SK-N-SH (cell line): Measurements from ENCODE around the gene PTMS. TPM values are rescaled to one million over a fixed set of nuclear protein-coding genes. Genes with fewer than 3 reads are reported as not detected.

Experiments
- CTCF ChIA-PET: fragments of 300-600, 350-600 bp; formaldehyde crosslinking; extraction: SDS; loops from one replicate; lab custom pipeline; 2021; lab: Yijun Ruan, JAX
- POLR2A ChIA-PET: fragments of 350-600 bp; sonication (Branson Sonifier 250); formaldehyde crosslinking; extraction: SDS; loops from one replicate; lab custom pipeline; 2020; ENCODE audit warnings: antibody characterized with exemption, inconsistent platforms; lab: Yijun Ruan, JAX
- DNase-seq: peaks from one replicate; pipeline ENCODE4 v3.0.0; 2012
- H2AFZ ChIP-seq: fragments of 200-600 bp; sonication (generic); 2 replicates; pipeline ENCODE4 v1.8.1; 2016; ENCODE audit warnings: antibody characterized with exemption, mild to moderate bottlenecking, low read depth
- H3F3A ChIP-seq: fragments of 200-600 bp; sonication (generic); replicated peaks from 2 replicates; pipeline ENCODE3; 2016; ENCODE audit warnings: antibody characterized with exemption, mild to moderate bottlenecking; ENCODE audit not compliant: insufficient read depth
- H3K27ac ChIP-seq, 2 experiments: fragments of 200-500 bp in 1 of 2; fragments of 200-600 bp in 1 of 2; sonication (Bioruptor generic) in 1 of 2; sonication (generic), shearing (Covaris generic) in 1 of 2; 2 replicates each; pipeline versions ENCODE4 v1.5.1 to v1.6.1; 2014 to 2016; ENCODE audit warnings: low read depth in 2 of 2, inconsistent platforms in 1 of 2, low read length in 1 of 2, mild to moderate bottlenecking in 1 of 2, mixed read lengths in 1 of 2
- H3K27me3 ChIP-seq: fragments of 200-600 bp; sonication (generic), shearing (Covaris generic); 2 replicates; pipeline ENCODE4 v1.6.1; 2016; ENCODE audit warnings: mixed run types; ENCODE audit not compliant: insufficient read depth
- H3K36me3 ChIP-seq, 2 experiments: fragments of 200-500 bp in 1 of 2; fragments of 200-600 bp in 1 of 2; sonication (Bioruptor generic) in 1 of 2; sonication (generic) in 1 of 2; replicated peaks in 1 of 2; 2 replicates each; pipeline versions ENCODE3 to v1.5.1; 2014 to 2016; ENCODE audit warnings: low read length in 1 of 2, mild to moderate bottlenecking in 1 of 2; ENCODE audit not compliant: insufficient read depth in 2 of 2, control insufficient read depth in 1 of 2
- H3K4me1 ChIP-seq, 2 experiments: fragments of 200-500 bp in 1 of 2; fragments of 200-600 bp in 1 of 2; sonication (Bioruptor generic) in 1 of 2; sonication (generic), shearing (Covaris generic) in 1 of 2; 2 replicates each; pipeline versions ENCODE4 v1.5.1 to v1.6.1; 2014 to 2016; ENCODE audit warnings: low read depth in 1 of 2, low read length in 1 of 2, mixed run types in 1 of 2; ENCODE audit not compliant: insufficient read depth in 2 of 2, control insufficient read depth in 1 of 2
- H3K4me2 ChIP-seq: fragments of 200-600 bp; sonication (generic), shearing (Covaris generic); 2 replicates; pipeline ENCODE4 v1.6.1; 2017; ENCODE audit warnings: mixed run types
- H3K4me3 ChIP-seq, 2 experiments: fragments of 200-500 bp in 1 of 2; fragments of 200-600 bp in 1 of 2; sonication (Bioruptor generic) in 1 of 2; sonication (generic), shearing (Covaris generic) in 1 of 2; 2 replicates each; pipeline versions ENCODE4 v1.5.1 to v1.8.1; 2014 to 2016; ENCODE audit warnings: low read depth in 2 of 2, inconsistent platforms in 1 of 2, low read length in 1 of 2, mild to moderate bottlenecking in 1 of 2, mixed read lengths in 1 of 2, moderate library complexity in 1 of 2
- H3K79me2 ChIP-seq: fragments of 200-600 bp; sonication (generic); 2 replicates; pipeline ENCODE4 v1.8.1; 2017; ENCODE audit warnings: mild to moderate bottlenecking; ENCODE audit not compliant: insufficient read depth
- H3K9ac ChIP-seq: fragments of 200-600 bp; sonication (generic); 2 replicates; pipeline ENCODE4 v1.6.1; 2017; ENCODE audit warnings: mixed run types
- H3K9me2 ChIP-seq: fragments of 200-600 bp; sonication (generic); 2 replicates; pipeline ENCODE4 v1.6.1; 2017; ENCODE audit warnings: mixed run types
- H3K9me3 ChIP-seq: fragments of 200-600 bp; sonication (generic); 2 replicates; pipeline ENCODE4 v1.6.1; 2017; ENCODE audit warnings: mixed run types, mild to moderate bottlenecking, moderate library complexity
- H4K20me1 ChIP-seq: fragments of 200-600 bp; sonication (generic); 2 replicates; pipeline ENCODE4 v1.6.1; 2017; ENCODE audit warnings: mild to moderate bottlenecking, mixed run types; ENCODE audit not compliant: insufficient read depth
- CTCF ChIP-seq: fragments of 200-600 bp; sonication (generic); IDR thresholded peaks from 2 replicates; pipeline ENCODE4 v1.6.1; 2017; ENCODE audit warnings: antibody characterized with exemption, mild to moderate bottlenecking, moderate library complexity
- EP300 ChIP-seq, 2 experiments: IDR thresholded peaks; 2 replicates each; pipeline versions ENCODE4 v1.4.0 to v1.6.1; 2012; ENCODE audit warnings: borderline replicate concordance in 1 of 2, low read depth in 1 of 2, low read length in 1 of 2
- FOSL2 ChIP-seq: IDR thresholded peaks from 2 replicates; pipeline ENCODE4 v1.4.0; 2012; ENCODE audit warnings: low read depth, mild to moderate bottlenecking, moderate library complexity, borderline replicate concordance
- FOXJ3 ChIP-seq: sonication (generic); formaldehyde crosslinking; IDR thresholded peaks from 2 replicates; pipeline ENCODE4 v1.5.1; 2020; ENCODE audit warnings: mild to moderate bottlenecking, missing genetic modification reagents
- FOXM1 ChIP-seq: IDR thresholded peaks from 2 replicates; pipeline ENCODE4 v1.4.0; 2012; ENCODE audit warnings: low read depth, mild to moderate bottlenecking
- GABPA ChIP-seq: IDR thresholded peaks from 2 replicates; pipeline ENCODE4 v1.4.0; 2012; ENCODE audit warnings: low read depth, mild to moderate bottlenecking
- GATA2 ChIP-seq: sonication (generic); formaldehyde crosslinking; IDR thresholded peaks from 2 replicates; pipeline ENCODE4 v1.5.0; 2020; ENCODE audit warnings: mild to moderate bottlenecking, missing genetic modification reagents
- MAX ChIP-seq: IDR thresholded peaks from 2 replicates; pipeline ENCODE4 v1.4.0; 2012; ENCODE audit warnings: low read depth
- NRF1 ChIP-seq: IDR thresholded peaks from 2 replicates; pipeline ENCODE4 v1.6.1; 2012; ENCODE audit warnings: low read depth, mild to moderate bottlenecking, low read length
- RAD21 ChIP-seq: IDR thresholded peaks from 2 replicates; pipeline ENCODE4 v1.6.1; 2012; ENCODE audit warnings: mild to moderate bottlenecking, low read length
- RFX5 ChIP-seq: IDR thresholded peaks from 2 replicates; pipeline ENCODE4 v1.6.1; 2012; ENCODE audit warnings: mild to moderate bottlenecking, improper control_type of control experiment, low read length
- RXRA ChIP-seq: IDR thresholded peaks from 2 replicates; pipeline ENCODE4 v1.4.0; 2012; ENCODE audit warnings: low read depth, mild to moderate bottlenecking, borderline replicate concordance
- SIN3A ChIP-seq: IDR thresholded peaks from 2 replicates; pipeline ENCODE4 v1.6.1; 2012; ENCODE audit warnings: low read depth, mild to moderate bottlenecking, low read length, moderate library complexity, borderline replicate concordance
- SMC3 ChIP-seq: IDR thresholded peaks from 2 replicates; pipeline ENCODE4 v1.6.1; 2012; ENCODE audit warnings: low read depth, low read length, improper control_type of control experiment
- TAF1 ChIP-seq: IDR thresholded peaks from 2 replicates; pipeline ENCODE4 v1.6.1; 2012; ENCODE audit warnings: low read depth, mild to moderate bottlenecking, low read length, moderate library complexity, borderline replicate concordance
- TCF12 ChIP-seq: IDR thresholded peaks from 2 replicates; pipeline ENCODE4 v1.4.0; 2012
- TEAD4 ChIP-seq: IDR thresholded peaks from 2 replicates; pipeline ENCODE4 v1.4.0; 2012; ENCODE audit warnings: mild to moderate bottlenecking, borderline replicate concordance; ENCODE audit not compliant: insufficient read depth
- USF2 ChIP-seq: fragments of 150-350 bp; IDR thresholded peaks from 2 replicates; pipeline ENCODE4 v1.6.1; 2017; ENCODE audit warnings: antibody characterized with exemption, low read length, low read depth, borderline replicate concordance
- YY1 ChIP-seq: IDR thresholded peaks from 2 replicates; pipeline ENCODE4 v1.4.0; 2012; ENCODE audit warnings: low read depth, mild to moderate bottlenecking
- ZBTB33 ChIP-seq: IDR thresholded peaks from 2 replicates; pipeline ENCODE4 v1.4.0; 2012; ENCODE audit warnings: low read depth, borderline replicate concordance
- WGBS: methylation state at CpG from one replicate; pipeline ENCODE4 v1.1.6; 2017; ENCODE audit warnings: low lambda C conversion rate; 5-methylcytosine and 5-hydroxymethylcytosine counted together
- polyA plus RNA-seq, 3 experiments: library from polyadenylated mRNA; depleted of rRNA; stranded (reverse); fragments of >200 nt; gene quantifications; 2 replicates each; pipeline ENCODE4 v1.2.3, GENCODE V29; 2012

Gene PTMS
- polyA plus RNA-seq, 1 of the 3 experiments (the other 2 are of a cell fraction): 661 TPM

- no peak overlapping the region for H3K4me3 ChIP-seq
- WGBS: 89% methylated on average over 5 of the region's 5 CpGs
- TF ChIP-seq TAF1 (no peak), YY1 (no peak), FOXJ3 (CRISPR knock-in tag) (no peak), GABPA (no peak), CTCF (no peak), SMC3 (no peak), TEAD4 (no peak), GATA2 (no peak), RFX5 (no peak), SIN3A (no peak), FOSL2 (no peak), NRF1 (no peak), TCF12 (no peak), MAX (no peak)
- no peak overlapping the region for H3K27ac ChIP-seq
- H3K4me2 ChIP-seq: no peak overlapping the region
- no peak overlapping the region for H3K9ac ChIP-seq
- H4K20me1 ChIP-seq: no peaks in the 10 kb centered on the region
- DNase-seq: no peak
- no peaks in the 10 kb centered on the region for H3K36me3 ChIP-seq
- H3K9me3 ChIP-seq: no peaks in the 10 kb centered on the region
- POLR2A ChIA-PET: no interaction called here
- H3K9me2 ChIP-seq: no peaks in the 10 kb centered on the region
- CTCF ChIA-PET: interaction anchor here (1.1 to 5.3 kb wide), 2 partner anchors 32 to 39 kb away, joined by 3 to 55 read pairs; partner anchors contain the start of gene MLF2
- H3F3A ChIP-seq: no peaks in the 10 kb centered on the region
- no peaks in the 10 kb centered on the region for H3K27me3 ChIP-seq
- no peak overlapping the region for H2AFZ ChIP-seq
- H3K4me1 ChIP-seq: no peaks in the 10 kb centered on the region; a peak in 1 of 4 replicates
- H3K79me2 ChIP-seq: no peaks in the 10 kb centered on the region
Observed at GRCh38 chr12:6784761-6785160, 18.6 kb downstream of the PTMS start.

GRCh38 chr12:6786416-6787094 lies 20.4 kb downstream of the PTMS start:
- 92% methylated on average over 9 of the region's 9 CpGs for WGBS
- Histone ChIP-seq H3K4me1 (no peaks in the 10 kb centered on the region; a peak in 1 of 4 replicates), H3K27ac (no peak overlapping the region), H2AFZ (no peak overlapping the region), H3K4me3 (no peak overlapping the region), H3K9me3 (no peaks in the 10 kb centered on the region), H3K9me2 (no peaks in the 10 kb centered on the region), H3F3A (no peaks in the 10 kb centered on the region), H3K27me3 (no peaks in the 10 kb centered on the region), H3K9ac (no peak overlapping the region), H3K36me3 (no peaks in the 10 kb centered on the region), H3K4me2 (no peak overlapping the region), H3K79me2 (no peaks in the 10 kb centered on the region), H4K20me1 (no peaks in the 10 kb centered on the region)
- TF ChIP-seq FOSL2: no peak
- no peak for TF ChIP-seq SIN3A
- TF ChIP-seq EP300 (IDR thresholded peaks at IDR 0.05; ENCODE audit: borderline replicate concordance in 1 of 2, low read depth in 1 of 2, low read length in 1 of 2): no peak
- TF ChIP-seq TCF12: no peak
- no peak for TF ChIP-seq GATA2
- no peak for TF ChIP-seq USF2
- no peak for TF ChIP-seq RAD21
- no peak for TF ChIP-seq FOXM1
- TF ChIP-seq ZBTB33: no peak
- no peak for TF ChIP-seq RXRA
- TF ChIP-seq GABPA: no peak
- TF ChIP-seq CTCF: no peak
- ChIA-PET POLR2A (interaction anchor here (1.1 kb wide), 1 partner anchor 33 kb away, joined by 5 read pairs; the partner anchor contains the start of gene MLF2), CTCF (interaction anchor here (0.7 to 1.8 kb wide), 6 partner anchors 7 to 86 kb away, joined by 3 to 7 read pairs (median 3); partner anchors contain the start of gene MLF2)
- no peak for DNase-seq
